CD4-positive, alpha-beta T cell treated with Interleukin-4 for 4 hours (primary cell): ENCODE data around the gene TMEM37.

Source experiments
- DNase-seq: peaks from one replicate; pipeline ENCODE4 v3.0.0-alpha.2; 2020

TMEM37 gene

DNA sequence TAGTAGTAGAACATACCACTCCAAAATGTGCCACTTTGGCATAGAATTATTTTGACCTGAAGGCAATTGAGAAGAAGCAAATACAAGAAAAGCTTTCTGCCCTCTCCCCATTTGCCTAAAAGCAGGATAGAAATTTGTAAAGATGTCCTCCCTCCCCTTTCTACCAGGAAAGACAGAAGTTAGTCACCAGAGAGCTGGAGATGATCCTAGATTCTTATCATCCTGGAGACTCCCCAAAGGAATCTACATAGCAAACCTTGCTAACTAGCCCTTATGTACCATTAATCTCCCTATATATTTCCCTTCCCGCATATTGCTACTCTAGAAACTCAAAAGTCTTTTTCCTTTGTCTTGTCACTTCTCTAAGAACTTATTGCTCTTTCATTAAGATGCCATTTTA, 12.6 kb upstream of the TMEM37 start:
- no peak for DNase-seq

DNA sequence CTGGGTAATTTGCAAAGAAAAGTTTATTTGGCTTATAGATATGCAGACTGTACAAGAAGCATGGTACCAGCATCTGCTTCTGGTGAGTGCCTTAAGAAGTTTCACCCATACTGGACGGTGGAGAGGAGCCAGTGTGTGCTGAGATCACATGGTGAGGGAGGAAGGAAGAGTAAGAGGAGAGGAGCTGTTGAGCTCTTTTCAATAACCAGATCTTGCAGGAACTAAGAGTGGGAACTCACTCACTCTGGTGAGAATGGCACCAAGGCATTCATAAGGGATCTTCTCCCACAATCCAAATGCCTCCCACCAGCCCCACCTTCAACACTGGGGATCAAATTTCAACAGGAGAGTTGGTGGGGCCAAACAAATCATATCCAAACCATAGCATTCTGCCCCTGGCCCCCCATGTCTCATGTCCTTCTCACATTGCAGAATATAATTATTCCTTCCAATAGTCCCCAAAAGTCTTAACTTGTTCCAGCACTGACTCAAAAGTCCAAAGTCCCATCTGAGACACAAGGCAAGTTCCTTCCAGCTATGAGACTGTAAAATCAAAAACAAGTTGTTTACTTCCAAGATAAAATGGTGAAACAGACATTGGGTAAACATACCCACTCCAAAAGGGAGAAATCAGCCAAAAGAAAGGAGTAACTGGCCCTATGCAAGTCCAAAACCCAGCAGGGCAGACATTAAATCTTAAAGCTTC, 11.7 kb upstream of the TMEM37 start:
- DNase-seq: no peak

DNA sequence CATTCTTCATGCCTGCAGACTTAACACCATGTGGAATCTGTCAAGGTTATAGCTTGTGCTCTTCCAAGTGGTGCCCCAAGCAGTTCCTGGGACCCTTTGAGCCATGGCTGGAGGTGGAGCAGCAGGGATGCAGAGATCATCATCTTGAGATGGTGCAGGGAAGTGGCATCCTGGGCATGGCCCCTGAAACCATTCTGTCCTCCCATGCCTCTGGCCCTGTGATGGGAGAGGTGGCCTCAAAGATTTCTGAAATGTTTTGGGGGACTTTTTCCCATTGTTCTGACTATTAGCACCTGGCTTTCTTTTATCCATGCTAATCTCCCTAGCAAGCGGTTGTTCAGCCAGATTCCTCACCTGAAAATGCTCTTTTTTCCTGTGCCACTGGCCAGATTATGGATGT, 10.3 kb upstream of the TMEM37 start:
- no peak for DNase-seq

DNA sequence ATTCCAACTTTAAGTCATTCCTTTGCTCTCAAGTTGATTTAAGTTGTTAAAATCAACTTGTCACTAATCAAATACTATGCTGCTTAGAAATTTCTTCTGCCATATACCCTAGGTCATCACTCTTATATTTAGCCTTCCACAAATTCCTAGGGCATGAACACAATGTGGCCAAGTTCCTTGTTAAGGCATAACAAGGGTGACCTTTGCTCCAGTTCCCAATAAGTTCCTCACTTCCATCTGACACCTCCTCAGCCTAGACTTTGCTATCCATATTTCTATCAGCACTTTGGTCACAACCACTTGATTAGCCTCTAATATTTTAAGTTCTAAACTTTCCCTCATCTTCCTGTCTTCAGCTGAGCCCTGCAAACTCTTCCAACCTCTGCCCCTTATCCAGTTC, 9.9 kb upstream of the TMEM37 start:
- no peak for DNase-seq

DNA sequence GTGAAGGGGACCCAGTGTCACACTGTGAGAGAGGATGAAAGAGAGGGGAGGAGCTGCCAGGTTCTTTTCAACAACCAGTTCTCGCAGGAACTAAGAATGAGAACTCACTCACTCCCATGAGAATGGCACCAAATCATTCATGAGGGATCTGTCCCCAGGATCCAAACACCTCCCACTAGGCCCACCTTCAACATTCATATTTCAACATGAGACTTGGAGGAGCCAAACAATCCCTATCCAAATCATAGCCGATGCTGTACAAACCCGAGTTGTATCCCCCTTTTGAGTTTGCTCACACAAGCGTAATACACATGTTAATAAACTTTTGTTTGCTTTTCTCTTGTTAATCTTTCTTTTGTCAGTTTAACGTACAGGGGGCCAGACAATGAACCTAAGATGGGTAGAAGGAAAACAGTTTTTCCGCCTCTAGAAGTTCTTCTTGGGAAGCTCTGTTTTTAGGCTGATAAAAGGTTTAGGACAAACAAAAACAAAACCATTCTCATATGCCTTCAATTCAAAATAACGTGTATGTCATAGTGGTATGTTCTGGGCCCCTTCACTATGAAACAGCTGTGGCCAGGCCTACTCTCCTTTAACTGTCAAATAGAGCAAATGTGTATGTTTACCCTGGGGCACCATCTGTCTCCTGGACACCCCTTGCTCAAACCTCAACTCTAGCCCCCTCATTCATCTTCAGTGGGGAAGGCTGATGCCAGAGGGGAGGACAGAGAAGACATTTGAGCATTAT, 9.1 kb upstream of the TMEM37 start:
- no peak for DNase-seq

DNA sequence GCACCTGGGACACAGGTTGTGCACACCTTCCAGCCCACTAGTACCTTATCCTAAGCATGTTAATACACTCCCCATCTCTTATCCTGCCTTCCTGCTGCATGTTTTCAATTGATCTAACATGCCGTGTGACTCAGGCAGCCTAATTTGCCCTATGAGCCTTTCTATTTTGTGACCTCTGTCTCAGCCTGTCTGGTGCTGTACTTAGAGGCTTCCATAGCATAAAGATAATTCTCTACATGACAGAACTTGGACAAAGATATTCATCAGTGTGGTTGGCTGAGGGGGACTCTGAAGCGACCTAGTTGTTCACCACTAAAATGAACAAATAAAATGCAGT, 8.6 kb upstream of the TMEM37 start:
- no peak for DNase-seq

DNA sequence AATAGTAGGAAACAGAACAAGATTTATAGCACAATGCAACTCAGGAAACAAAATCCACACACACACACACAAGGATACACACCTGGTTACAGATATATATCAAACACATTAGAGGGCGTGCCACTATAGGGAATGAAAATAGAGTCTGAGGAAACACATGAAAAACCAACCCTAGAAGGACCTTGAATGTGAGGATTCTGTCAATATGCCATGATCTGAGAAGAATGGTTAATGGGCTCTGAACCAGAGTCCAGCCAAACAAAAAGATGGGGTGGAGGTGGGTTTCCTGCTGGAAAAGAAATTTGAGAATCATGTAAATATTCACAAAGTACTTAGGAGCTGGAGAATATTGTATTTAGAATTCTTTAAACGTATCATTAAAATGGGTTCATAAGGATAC, 7.8 kb upstream of the TMEM37 start:
- DNase-seq: no peak

DNA sequence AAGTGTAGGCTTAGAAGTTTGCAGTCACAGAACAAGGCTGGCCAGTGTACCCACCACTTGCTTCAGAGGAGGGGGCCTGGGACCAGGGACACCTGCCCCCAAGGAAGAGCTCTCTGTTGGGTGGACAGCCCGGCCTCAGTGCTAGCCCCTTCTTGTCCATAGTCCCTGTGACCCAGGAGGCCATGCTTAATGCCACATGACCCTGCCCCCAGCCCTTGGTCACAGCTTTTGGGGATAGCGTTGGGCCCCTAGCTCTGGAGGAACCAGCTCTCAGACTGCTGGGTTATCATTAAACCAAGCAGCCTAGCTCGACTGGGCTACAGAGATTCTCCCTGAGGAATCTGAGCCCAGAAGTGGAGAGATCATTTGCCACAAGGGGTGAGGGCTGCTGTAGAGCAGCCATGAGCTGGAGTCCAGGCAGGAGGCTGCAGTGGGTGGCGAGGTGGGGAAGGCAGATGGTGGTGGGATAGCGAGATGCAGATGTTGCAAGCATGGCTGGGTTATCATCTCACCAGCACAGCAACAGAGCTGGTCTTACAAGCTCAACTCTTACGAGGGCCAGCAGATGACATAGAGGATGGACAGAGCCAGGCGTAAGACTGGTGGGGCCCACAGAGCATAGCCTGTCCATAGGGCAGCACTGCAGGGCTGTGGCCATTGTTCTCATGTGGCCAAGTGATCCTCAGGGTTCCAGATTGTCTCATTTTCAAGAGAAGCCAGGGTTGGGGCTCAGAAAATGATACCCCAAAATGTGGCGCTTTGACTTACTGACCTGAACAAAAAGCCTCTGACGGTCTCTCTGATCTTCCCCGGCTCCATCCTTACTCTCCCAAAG, 7.2 kb upstream of the TMEM37 start:
- no peak for DNase-seq

DNA sequence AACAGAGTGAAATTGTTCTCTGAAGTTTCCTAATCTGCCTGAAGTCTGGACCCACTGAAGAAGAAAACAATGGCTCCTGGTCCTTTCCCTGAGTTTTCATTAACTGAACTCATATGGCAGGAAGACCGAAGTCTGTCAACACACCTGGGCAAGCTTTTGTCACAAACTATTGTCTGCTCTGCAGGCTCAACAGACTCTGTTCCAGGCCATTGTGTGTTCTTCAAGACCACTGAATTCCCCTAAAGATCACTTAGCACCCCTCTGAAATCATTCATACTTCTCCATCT, 6.6 kb upstream of the TMEM37 start:
- no peak for DNase-seq

DNA sequence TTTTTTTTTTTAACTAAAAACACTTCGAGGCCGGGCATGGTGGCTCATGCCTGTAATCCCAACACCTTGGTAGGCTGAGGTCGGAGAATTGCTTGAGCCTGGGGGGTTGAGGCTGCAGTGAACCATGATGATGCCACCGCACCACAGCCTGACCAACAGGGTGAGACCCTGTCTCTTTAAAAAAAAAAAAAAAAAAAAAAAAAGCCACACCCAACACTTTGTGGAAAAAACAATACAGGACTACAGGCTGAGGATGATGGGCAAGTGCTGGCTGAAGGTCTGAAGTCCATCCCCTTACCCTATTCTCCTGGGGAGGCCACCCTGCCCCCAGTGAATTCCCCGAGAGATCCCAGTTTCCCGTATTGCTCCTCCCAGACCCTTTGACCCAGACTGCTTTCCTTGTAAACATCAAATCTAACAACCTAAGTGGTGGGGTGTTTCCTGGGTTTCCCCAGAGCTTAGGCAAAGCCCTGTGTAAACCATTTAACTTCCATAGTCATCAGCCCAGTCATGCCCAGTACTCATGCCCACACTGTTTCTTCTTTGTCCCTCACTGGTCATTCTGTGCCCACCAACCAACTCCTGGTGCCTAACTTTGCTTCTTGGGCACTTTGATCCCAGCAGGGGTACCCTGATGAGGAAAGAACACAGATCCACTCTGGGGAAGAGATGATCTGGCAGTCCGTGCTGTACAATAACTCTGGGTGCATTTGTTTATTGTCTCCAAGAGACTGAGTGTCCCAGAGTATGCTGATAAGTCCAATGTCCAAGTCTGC, 5.8 kb upstream of the TMEM37 start:
- DNase-seq: no peak

DNA sequence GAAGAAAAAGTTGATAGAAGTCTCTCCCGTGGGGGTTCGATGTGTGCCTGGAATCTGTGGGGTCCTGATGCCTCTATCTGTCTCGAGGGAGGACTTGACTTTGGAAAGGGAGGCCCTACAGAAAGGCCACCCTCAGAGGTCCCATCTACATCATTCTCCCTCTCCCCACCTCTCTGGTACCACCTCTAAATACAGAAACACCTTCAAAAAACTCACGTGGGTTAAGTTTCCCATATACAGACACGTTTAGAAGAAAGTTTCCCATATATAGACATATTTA, 5.3 kb upstream of the TMEM37 start:
- DNase-seq: no peak

DNA sequence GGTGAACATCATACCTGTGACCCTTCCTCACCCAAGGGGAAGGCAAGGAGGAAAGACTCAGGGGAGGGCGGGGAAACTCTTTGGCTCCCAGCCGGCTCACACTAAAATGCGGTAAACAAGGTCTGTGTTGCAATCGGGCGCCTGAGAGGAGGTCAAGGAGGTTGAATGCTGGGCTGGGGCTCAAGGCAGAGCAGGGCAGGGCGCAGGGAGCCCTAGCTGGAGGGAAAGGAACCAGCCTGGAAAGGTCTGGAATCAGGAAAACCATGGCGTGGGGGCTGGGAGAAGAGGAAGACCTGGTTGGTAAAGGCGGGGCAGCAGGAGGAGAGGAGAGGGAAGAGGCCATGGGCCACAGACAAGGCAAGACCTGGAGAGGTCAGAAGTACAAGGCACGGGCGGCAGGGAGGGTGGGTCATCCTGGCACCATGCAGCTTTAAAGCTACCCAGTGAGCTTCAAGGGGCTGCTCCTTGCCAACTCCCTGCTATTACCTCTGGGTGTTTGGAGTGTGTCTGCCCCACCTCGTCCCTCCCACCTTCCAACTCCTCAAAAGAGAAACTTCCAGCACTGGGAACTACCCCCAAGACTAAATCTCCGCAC, 4.8 kb upstream of the TMEM37 start:
- no peak for DNase-seq

DNA sequence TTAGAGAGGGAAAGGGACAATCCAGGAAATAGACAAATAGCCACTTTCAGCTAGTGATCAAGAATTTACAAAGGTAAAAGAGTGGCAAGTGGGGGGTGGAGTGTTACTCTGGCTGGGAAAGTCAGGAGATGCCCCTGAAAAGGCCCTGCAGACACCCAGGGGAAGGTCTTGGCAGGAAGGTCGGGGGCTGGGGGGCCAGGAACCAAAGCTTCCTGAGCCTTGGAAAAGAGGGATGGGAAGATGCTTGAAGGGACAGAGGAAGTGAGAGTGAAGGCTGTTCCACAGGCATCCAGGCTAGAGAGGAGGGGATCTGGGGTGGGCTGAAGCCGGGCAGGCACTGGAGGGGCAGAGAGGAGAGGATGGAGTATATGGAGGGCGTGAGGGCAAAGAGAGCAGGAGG, 3.9 kb upstream of the TMEM37 start:
- no peak for DNase-seq

DNA sequence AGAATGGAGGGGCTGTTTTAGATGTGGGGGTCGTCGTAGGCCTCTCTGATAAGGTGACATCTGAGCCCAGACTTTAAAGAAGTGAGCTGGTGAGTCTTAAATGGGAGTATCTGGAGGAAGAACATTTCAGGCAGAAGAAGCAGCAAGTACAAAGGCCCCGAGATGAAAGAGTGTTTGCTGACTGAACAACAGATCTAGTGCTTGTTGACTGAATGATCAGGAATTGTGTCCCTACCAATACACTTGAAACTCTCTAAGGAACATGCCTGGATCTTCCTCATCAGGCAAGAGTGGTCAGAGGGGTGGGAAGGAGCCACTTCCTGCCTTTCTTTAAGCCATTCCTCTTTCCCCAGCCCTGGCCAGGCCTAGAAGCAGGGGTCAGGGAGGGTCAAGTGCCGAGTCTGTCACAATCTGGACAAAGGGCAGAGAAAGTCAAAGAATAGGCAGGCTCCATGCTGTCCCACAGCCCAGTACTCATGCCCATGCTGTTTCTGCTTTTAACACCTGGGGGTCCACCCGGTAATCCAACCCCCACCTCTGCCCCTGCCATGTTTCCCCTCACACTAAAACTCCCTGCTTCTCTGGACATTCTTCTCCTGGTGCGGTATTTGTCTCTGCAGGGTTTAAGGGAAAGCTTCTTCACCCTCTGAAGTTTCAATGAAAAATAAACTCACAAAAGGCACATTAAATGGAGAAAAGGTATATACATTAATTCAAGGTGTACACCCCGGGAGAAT, 3.0 kb upstream of the TMEM37 start:
- DNase-seq: no peak

DNA sequence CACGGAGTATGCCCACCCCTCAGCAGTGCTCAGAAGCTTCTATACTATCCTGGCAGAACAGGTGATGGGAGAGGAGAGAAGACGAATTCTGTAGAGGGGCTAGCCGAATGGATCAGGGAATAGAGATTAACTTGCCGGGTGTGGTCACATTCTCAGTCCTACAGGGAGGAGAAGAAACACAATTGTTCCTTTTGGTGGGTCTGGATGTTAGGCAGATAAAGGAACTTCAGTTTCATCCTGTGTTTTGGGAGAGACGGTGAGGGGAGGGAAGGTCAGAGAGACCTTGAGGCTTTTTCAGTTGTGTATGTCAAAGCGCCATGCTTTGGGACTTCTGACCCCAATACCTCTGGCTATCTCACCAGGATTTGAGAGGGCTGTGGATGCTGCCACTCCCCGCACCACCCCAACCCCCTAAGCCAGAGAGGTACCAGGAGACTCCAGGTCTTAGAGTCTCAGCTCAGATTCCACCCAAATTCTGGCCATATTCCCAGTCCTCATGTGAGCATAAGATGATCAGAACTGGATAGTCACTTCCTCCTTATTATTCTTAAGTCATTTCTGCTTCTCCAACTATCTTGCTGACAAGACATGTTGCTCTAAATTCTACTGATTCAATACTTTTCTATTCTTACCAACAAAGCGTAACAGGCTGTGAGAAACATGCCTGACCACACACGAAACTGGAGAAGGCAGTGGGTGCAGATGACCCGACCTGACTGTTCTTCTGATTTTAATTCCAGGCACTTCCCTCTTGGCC, 2.3 kb upstream of the TMEM37 start:
- no peak for DNase-seq

DNA sequence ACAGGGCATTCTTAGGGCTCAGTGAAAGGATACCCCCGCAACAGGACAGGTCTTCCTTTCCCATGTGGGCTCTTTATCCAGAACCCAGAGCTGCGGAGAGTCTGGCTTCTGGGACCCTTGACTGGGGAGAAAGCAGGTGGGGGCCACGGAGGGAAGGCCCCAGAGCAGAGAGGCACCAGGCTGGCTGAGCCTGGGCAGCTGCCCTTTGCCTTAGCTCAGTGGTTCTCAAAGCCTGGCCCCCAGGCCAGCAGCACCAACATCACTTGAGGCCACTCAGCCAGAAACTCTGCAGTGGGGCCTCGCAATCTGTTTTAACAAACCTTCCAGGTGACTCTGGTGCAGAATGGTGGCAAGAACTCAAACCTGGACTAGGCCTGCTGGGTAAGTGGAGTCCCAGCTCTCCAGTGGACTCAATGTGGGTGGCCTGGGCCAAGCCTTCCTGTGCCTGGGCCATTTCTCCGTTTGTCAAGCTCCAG, 1.6 kb upstream of the TMEM37 start:
- DNase-seq: no peak

DNA sequence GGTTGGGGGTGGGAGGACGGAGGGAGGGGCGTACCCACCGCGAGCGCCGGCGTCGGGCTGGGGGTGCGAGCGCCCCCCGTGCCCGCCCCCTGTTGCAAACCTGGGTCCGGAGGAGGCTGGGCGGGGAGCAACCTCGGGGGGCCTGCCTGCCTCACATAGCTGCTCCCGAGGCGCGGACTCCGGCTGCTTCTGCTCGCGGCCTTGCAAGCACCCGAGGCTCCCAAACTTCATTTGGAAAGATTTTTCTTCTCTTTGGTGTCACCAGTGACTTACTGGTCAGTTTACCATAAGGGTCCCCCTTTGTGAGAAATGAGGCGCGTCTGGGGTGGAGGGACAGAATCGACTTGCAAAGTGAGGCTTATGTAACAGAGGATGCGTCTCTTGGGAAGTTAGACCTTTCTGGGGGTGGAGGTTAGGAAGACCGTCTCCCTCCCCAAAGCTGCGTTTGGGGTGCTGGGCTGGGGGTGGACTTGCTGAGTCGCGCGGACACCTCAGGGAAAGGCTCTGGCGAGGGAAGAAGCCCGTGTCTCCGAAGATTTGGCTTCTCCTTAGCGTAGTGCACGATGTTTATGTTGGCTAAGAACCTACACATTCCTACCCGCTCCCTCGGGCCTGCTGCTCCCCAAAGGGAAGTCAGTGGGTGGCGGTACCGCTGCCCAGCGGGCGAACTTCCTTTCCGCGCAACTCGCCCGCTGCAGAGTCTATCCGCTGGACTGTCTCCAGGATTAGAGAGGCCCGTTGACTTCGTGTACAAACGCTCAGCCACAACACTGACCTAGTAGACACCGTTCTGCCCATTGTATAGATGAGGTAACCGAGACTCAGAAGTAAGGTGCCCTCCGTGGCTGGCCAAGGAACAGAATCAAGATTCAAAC, 559 bp downstream of the TMEM37 start:
- DNase-seq: no peak

DNA sequence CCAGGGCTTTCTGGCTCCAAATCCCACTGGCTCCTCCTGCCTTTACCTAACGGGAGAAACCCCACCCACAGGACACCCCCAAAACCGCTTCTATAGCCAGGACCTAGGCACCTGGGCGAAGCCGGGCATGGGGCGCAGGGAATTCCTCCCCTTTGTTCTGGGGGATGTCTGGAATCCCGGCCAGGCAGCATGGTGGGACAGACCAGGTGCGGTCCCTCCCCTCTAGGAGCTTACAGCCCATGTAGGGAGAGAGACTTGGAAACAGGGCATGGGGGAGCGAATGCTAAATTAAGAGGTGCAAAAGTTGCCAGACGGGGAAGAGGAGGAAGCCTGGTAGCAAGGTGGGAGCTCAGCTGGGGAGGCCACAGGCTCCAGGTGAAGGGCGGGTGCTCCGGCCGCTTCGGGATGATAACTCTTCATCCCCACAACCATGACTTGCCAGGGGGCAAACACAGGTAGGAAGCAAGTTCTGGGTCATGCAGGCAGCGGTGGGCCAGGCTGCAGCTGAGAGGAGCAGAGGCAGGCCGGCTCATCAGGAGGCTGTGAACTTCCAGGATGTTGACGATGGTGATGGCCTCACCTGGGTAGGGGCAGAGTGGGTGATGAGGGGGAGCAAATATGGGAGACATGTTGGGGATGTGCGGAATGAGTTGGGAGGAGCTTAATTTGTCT, 1.3 kb downstream of the TMEM37 start:
- no peak for DNase-seq

DNA sequence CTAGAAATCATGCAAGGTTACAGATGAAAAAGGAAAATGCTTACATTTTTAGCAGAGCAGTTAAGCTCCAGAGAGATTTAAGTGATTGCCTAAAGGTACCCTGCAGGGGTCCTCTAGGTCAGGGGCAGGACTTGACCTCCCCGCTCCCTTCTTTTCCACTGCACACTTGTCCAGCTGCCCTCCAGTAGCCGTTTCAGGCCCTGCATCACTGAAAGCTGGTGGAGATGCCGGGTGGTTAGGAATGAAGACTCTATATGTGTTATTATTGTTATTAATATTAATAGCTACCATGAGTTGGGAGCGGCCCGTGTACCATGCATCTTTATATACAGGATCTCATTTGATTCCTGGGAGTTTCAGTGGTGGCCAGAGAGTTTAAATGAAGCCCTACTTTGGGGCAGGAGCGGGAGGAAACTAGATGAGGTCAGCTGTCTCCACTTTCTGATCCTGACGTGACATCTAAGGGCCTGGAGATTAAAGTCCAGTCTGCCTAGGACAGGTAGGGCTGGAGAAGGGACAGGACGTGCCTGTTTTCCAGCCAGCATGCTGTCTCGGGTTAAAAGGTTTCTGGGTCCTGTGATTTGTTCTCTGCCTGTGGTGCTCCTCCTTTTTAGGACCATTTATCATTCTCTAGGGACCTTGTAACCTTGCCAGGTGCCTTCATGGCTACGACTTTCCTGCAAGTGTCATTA, 2.1 kb downstream of the TMEM37 start:
- no peak for DNase-seq
